ENCODE data around the gene GABPB2. TPM values are rescaled to one million over a fixed set of nuclear protein-coding genes. Genes with fewer than 3 reads are reported as not detected.

Gene GABPB2
- total and polyA plus RNA-seq, 2 of the 13 experiments (the other 11 are each of a cell fraction or from before 2014, with no cell fraction given): 0.09 TPM; not detected in 1

- no peak for TF ChIP-seq ZNF775 (CRISPR knock-in tag; IDR thresholded peaks at IDR 0.05; ENCODE audit: borderline replicate concordance)
- no peak for TF ChIP-seq PATZ1 (CRISPR knock-in tag; IDR thresholded peaks at IDR 0.05)
- no peak for TF ChIP-seq TEAD2 (CRISPR knock-in tag; IDR thresholded peaks at IDR 0.05)
- no peak for TF ChIP-seq RERE (CRISPR knock-in tag; IDR thresholded peaks at IDR 0.05; ENCODE audit: low read depth)
- TF ChIP-seq ZNF280B (CRISPR knock-in tag; IDR thresholded peaks at IDR 0.05; ENCODE audit: borderline replicate concordance): 0 out of 2 replicates have a peak, but pooled peaks have one; percentile 18
- no peak for TF ChIP-seq ZNF18 (CRISPR knock-in tag; IDR thresholded peaks at IDR 0.05; ENCODE audit: insufficient replicate concordance)
- TF ChIP-seq MEIS1 (CRISPR knock-in tag; IDR thresholded peaks at IDR 0.05; ENCODE audit: borderline replicate concordance): no peak
- TF ChIP-seq MTA1 (CRISPR knock-in tag; IDR thresholded peaks at IDR 0.05; ENCODE audit: borderline replicate concordance): no peak
- peak; percentile 58; the same call in 1 of the 2 replicates for TF ChIP-seq ZSCAN9 (CRISPR knock-in tag; IDR thresholded peaks at IDR 0.05; ENCODE audit: borderline replicate concordance)
- peak; percentile 57; the same call in 1 of the 2 replicates for TF ChIP-seq TGIF2 (CRISPR knock-in tag; IDR thresholded peaks at IDR 0.05)
- TF ChIP-seq FUBP1 (CRISPR knock-in tag; IDR thresholded peaks at IDR 0.05; ENCODE audit: borderline replicate concordance): no peak
- TF ChIP-seq NR2F6 (IDR thresholded peaks at IDR 0.05): 0 out of 2 replicates have a peak, but pooled peaks have one; percentile 47
- TF ChIP-seq NR2F6 (CRISPR knock-in tag; IDR thresholded peaks at IDR 0.05): peak; percentile 39; the same call in 1 of the 2 replicates
These were observed 95.4 kb downstream of the GABPB2 start, which contains the start of the genes LYSMD1 and SCNM1 (continued) for GRCh38 chr1:151165738-151166504.
